GM21723 (cell line): ENCODE measurements around the gene C3orf33.

ENCODE experiments used
- ATAC-seq: cut with Tn5 transposase; IDR thresholded peaks from one replicate; pipeline ENCODE4 v1.9.1; 2021; ENCODE audit warnings: mild to moderate bottlenecking, moderate library complexity; ENCODE audit not compliant: unreplicated experiment

The C3orf33 gene

GRCh38 chr3:155743606-155744005, 62.5 kb downstream of the C3orf33 start:
- ATAC-seq, result no peak

GRCh38 chr3:155742349-155742965, 63.6 kb downstream of the C3orf33 start:
- no peak for ATAC-seq

GRCh38 chr3:155741603-155742002, 64.5 kb downstream of the C3orf33 start:
- no peak for ATAC-seq

GRCh38 chr3:155741101-155741500, 65.0 kb downstream of the C3orf33 start:
- no peak for ATAC-seq

GRCh38 chr3:155739154-155739553, 66.9 kb downstream of the C3orf33 start:
- ATAC-seq, result no peak

- no peak for ATAC-seq
These were observed 67.5 kb downstream of the C3orf33 start for GRCh38 chr3:155738580-155739076.

GRCh38 chr3:155737844-155738460, 68.1 kb downstream of the C3orf33 start:
- peak; percentile 81 for ATAC-seq

- ATAC-seq, result no peak
These were observed 69.7 kb downstream of the C3orf33 start for GRCh38 chr3:155736381-155736780.

- no peak for ATAC-seq
These were observed 75.2 kb downstream of the C3orf33 start for GRCh38 chr3:155730843-155731242.

GRCh38 chr3:155727836-155728235, 78.2 kb downstream of the C3orf33 start:
- ATAC-seq, result no peak

- ATAC-seq, result no peak
These were observed 91.8 kb downstream of the C3orf33 start for GRCh38 chr3:155714295-155714718.
